GM23338 (cell line): Measurements from ENCODE around the gene BLOC1S1. TPM values are rescaled to one million over a fixed set of nuclear protein-coding genes. Genes with fewer than 3 reads are reported as not detected.

ENCODE experiments used
- ATAC-seq: fragments of 200-7000 bp; cut with Tn5 transposase; 3 replicates; pipeline ENCODE4 v1.9.1; 2020
- DNase-seq: peaks from one replicate; pipeline ENCODE4 v3.0.0-alpha.2; 2015; ENCODE audit warnings: low spot score
- H2AFZ ChIP-seq: fragments of 200-600 bp; sonication (generic); 2 replicates; pipeline ENCODE4 v1.8.0; 2016; ENCODE audit warnings: antibody characterized with exemption, mild to moderate bottlenecking, moderate library complexity
- H3F3A ChIP-seq: fragments of 200-600 bp; sonication (generic); replicated peaks from 2 replicates; pipeline ENCODE4 v1.8.0; 2017; ENCODE audit warnings: antibody characterized with exemption, mixed run types, low read depth
- H3K27ac ChIP-seq: fragments of 200-600 bp; sonication (generic); 2 replicates; pipeline ENCODE4 v1.6.1; 2016; ENCODE audit warnings: low read depth
- H3K27me3 ChIP-seq: fragments of 200-600 bp; sonication (generic); 2 replicates; pipeline ENCODE4 v1.8.0; 2016; ENCODE audit warnings: mild to moderate bottlenecking, mixed run types, moderate library complexity; ENCODE audit not compliant: insufficient read depth
- H3K36me3 ChIP-seq: fragments of 200-600 bp; sonication (generic); 2 replicates; pipeline ENCODE4 v1.8.0; 2016; ENCODE audit warnings: mild to moderate bottlenecking; ENCODE audit not compliant: insufficient read depth
- H3K4me1 ChIP-seq: fragments of 200-600 bp; sonication (generic); 2 replicates; pipeline ENCODE4 v1.8.0; 2016; ENCODE audit warnings: mild to moderate bottlenecking, moderate library complexity; ENCODE audit not compliant: insufficient read depth
- H3K4me2 ChIP-seq: fragments of 200-600 bp; sonication (generic); 2 replicates; pipeline ENCODE4 v1.7.1; 2017; ENCODE audit warnings: mixed run types
- H3K4me3 ChIP-seq: fragments of 200-600 bp; sonication (generic); 2 replicates; pipeline ENCODE4 v1.6.1; 2016; ENCODE audit warnings: mixed run types
- H3K79me2 ChIP-seq: fragments of 200-600 bp; sonication (generic); replicated peaks from 2 replicates; pipeline ENCODE4 v1.8.0; 2017; ENCODE audit warnings: mild to moderate bottlenecking; ENCODE audit not compliant: insufficient read depth
- H3K9me2 ChIP-seq: fragments of 200-600 bp; sonication (generic); 2 replicates; pipeline ENCODE4 v1.8.0; 2017; ENCODE audit not compliant: insufficient read depth
- H4K20me1 ChIP-seq: fragments of 200-600 bp; sonication (generic); replicated peaks from 2 replicates; pipeline ENCODE4 v1.8.0; 2017; ENCODE audit warnings: mild to moderate bottlenecking; ENCODE audit not compliant: insufficient read depth
- H3K27ac Mint-ChIP-seq: 2 replicates; pipeline ENCODE4 v1.8.0; 2020; ENCODE audit warnings: inconsistent platforms, mild to moderate bottlenecking, moderate library complexity, mixed read lengths
- H3K27me3 Mint-ChIP-seq: 3 replicates; pipeline ENCODE4 v1.8.0; 2022; ENCODE audit warnings: low read depth, mild to moderate bottlenecking, moderate library complexity, mixed read lengths, inconsistent platforms; ENCODE audit not compliant: insufficient read depth, poor library complexity
- H3K36me3 Mint-ChIP-seq: 3 replicates; pipeline ENCODE4 v1.8.0; 2021; ENCODE audit warnings: low read depth, mild to moderate bottlenecking, inconsistent platforms, moderate library complexity, mixed read lengths
- H3K4me1 Mint-ChIP-seq: 3 replicates; pipeline ENCODE4 v1.8.0; 2020; ENCODE audit warnings: mild to moderate bottlenecking, inconsistent platforms, mixed read lengths
- H3K4me3 Mint-ChIP-seq: 3 replicates; pipeline ENCODE4 v1.8.0; 2021; ENCODE audit warnings: moderate library complexity, mild to moderate bottlenecking, inconsistent platforms, mixed read lengths
- H3K9me3 Mint-ChIP-seq: 3 replicates; pipeline ENCODE4 v1.8.0; 2020; ENCODE audit warnings: moderate library complexity, mild to moderate bottlenecking, inconsistent platforms, mixed read lengths
- CREB1 ChIP-seq: fragments of 250-450 bp; sonication (Bioruptor Pico); IDR thresholded peaks from 2 replicates; pipeline ENCODE4 v1.5.0; 2020; ENCODE audit warnings: low read depth, mild to moderate bottlenecking, moderate library complexity
- CTCF ChIP-seq, 2 experiments: fragments of 200-600 bp in 1 of 2; sonication (generic) in 1 of 2; conservative IDR thresholded peaks; 2 replicates each; pipeline versions ENCODE4 v1.5.1 to v1.6.1; 2016 to 2017; ENCODE audit warnings: antibody characterized with exemption in 2 of 2, low read depth in 2 of 2, mild to moderate bottlenecking in 2 of 2, moderate library complexity in 1 of 2
- ETS1 ChIP-seq: IDR thresholded peaks from 2 replicates; pipeline ENCODE4 v1.6.1; 2016; ENCODE audit warnings: antibody characterized with exemption
- EZH2 ChIP-seq: fragments of 200-600 bp; sonication (generic); IDR thresholded peaks from one replicate; pipeline ENCODE4 v1.8.0; 2017; ENCODE audit warnings: antibody characterized with exemption, mild to moderate bottlenecking, low read depth; ENCODE audit not compliant: unreplicated experiment
- EZH2phosphoT487 ChIP-seq: fragments of 200-600 bp; sonication (generic); IDR thresholded peaks from one replicate; pipeline ENCODE4 v1.8.1; 2018; ENCODE audit warnings: antibody characterized with exemption; ENCODE audit not compliant: unreplicated experiment
- JUNB ChIP-seq: IDR thresholded peaks from one replicate; pipeline ENCODE4 v1.6.1; 2016; ENCODE audit warnings: antibody characterized with exemption; ENCODE audit not compliant: unreplicated experiment
- NANOG ChIP-seq: IDR thresholded peaks from 2 replicates; pipeline ENCODE4 v1.6.1; 2016; ENCODE audit warnings: antibody characterized with exemption, borderline replicate concordance
- POLR2AphosphoS5 ChIP-seq: IDR thresholded peaks from 2 replicates; pipeline ENCODE4 v1.6.1; 2016; ENCODE audit warnings: antibody characterized with exemption, low read depth
- STAT1 ChIP-seq: IDR thresholded peaks from one replicate; pipeline ENCODE4 v1.6.1; 2016; ENCODE audit warnings: antibody characterized with exemption; ENCODE audit not compliant: unreplicated experiment
- ZNF114 ChIP-seq: fragments of 250-450 bp; sonication (Bioruptor Pico); IDR thresholded peaks from 2 replicates; pipeline ENCODE4 v1.5.0; 2020; ENCODE audit warnings: mild to moderate bottlenecking, moderate library complexity
- ZNF331 ChIP-seq: fragments of 250-450 bp; sonication (Bioruptor Pico); IDR thresholded peaks from 2 replicates; pipeline ENCODE4 v1.5.0; 2020; ENCODE audit warnings: low read depth, mild to moderate bottlenecking, moderate library complexity
- polyA plus RNA-seq: library from polyadenylated mRNA; unstranded; fragments of >200 nt; fragmentation: Nextera tagmentation; extraction: Ambion mirVana; gene quantifications from 2 replicates; pipeline ENCODE4 v1.2.1, GENCODE V29; 2016
- total RNA-seq: library from RNA; depleted of rRNA; stranded (reverse); fragments of >200 nt; shearing (Covaris generic); gene quantifications from 2 replicates; pipeline ENCODE4 v1.2.3, GENCODE V29; 2014

The BLOC1S1 gene
- total and polyA plus RNA-seq, 2 experiments from 2014 or later = 68.3 to 174 TPM

DNA sequence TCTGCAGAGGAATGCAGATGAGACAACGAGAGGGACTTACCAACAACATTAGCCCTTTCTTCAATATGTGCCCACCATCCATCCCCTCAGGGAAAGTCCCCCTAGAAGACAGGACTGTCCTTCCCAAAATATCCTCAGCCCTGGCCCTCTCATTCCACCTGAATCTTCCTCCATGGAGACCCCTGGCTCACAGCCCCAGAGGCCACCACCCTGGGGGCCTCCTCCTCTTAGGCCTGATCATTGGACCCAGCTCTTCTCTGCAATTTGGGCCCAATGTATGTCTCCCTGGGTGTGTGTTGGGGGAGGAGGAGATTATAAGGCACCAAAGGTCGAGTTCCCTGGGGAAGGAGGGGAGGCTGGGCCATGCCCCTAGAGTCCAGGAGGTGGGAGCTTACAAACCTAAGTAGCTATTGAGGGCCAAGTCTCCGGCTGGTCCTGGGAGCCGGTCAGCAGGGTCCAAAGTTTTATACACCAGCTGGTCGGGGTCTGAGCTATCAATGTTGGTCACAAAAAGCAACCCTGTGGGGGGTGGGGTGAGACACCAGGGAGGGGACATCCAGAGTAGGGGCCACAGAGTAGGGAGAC is 16.3 kb upstream of the BLOC1S1 start (continued):
- TF ChIP-seq CTCF (conservative IDR thresholded peaks at IDR 0.05; ENCODE audit: low read depth in 2 of 2) = no peak
- TF ChIP-seq NANOG = no peak
- TF ChIP-seq ZNF331 (CRISPR knock-in tag) = no peak
- TF ChIP-seq STAT1 = no peak
- TF ChIP-seq ZNF114 (CRISPR knock-in tag) = no peak
- TF ChIP-seq POLR2AphosphoS5 = no peak
- no peak for TF ChIP-seq ETS1
- no peak for TF ChIP-seq EZH2
- TF ChIP-seq EZH2phosphoT487 = no peak
- TF ChIP-seq CREB1 = no peak

- Mint-ChIP-seq H3K4me1 (peaks cover 9% of the 10 kb centered on the region), H3K27ac (no peak overlapping the region; the same call in 1 of the 2 replicates), H3K9me3 (no peaks in the 10 kb centered on the region), H3K4me3 (no peak overlapping the region), H3K36me3 (peaks cover 11% of the 10 kb centered on the region; the same call in 2 of the 3 replicates), H3K27me3 (peaks cover 8% of the 10 kb centered on the region)
- Histone ChIP-seq H2AFZ (no peak overlapping the region), H3K4me1 (peaks cover 4% of the 10 kb centered on the region), H3K36me3 (no peaks in the 10 kb centered on the region), H3K4me3 (no peak overlapping the region), H3K79me2 (peaks cover 15% of the 10 kb centered on the region), H3K27me3 (no peaks in the 10 kb centered on the region), H3K9me2 (no peaks in the 10 kb centered on the region), H3K4me2 (no peak overlapping the region), H3F3A (no peaks in the 10 kb centered on the region), H3K27ac (no peak overlapping the region), H4K20me1 (peaks cover 1% of the 10 kb centered on the region; the same call in 1 of the 2 replicates)
- DNase-seq = no peak
- ATAC-seq = no peak
- no peak for TF ChIP-seq ZNF331 (CRISPR knock-in tag)
- TF ChIP-seq EZH2phosphoT487 = no peak
- TF ChIP-seq EZH2 = no peak
- no peak for TF ChIP-seq STAT1
- TF ChIP-seq NANOG = no peak
- TF ChIP-seq JUNB = no peak
- no peak for TF ChIP-seq CTCF (conservative IDR thresholded peaks at IDR 0.05; ENCODE audit: low read depth in 2 of 2)
- TF ChIP-seq CREB1 = no peak
Measured at GRCh38 chr12:55700255-55701018, 15.4 kb upstream of the BLOC1S1 start.
